ENCODE measurements around the gene GTF2A2. TPM values are rescaled to one million over a fixed set of nuclear protein-coding genes. Genes with fewer than 3 reads are reported as not detected.

GTF2A2 gene
- total RNA-seq, 2 experiments from 2014 or later, result 86.3 to 96.1 TPM

DNA sequence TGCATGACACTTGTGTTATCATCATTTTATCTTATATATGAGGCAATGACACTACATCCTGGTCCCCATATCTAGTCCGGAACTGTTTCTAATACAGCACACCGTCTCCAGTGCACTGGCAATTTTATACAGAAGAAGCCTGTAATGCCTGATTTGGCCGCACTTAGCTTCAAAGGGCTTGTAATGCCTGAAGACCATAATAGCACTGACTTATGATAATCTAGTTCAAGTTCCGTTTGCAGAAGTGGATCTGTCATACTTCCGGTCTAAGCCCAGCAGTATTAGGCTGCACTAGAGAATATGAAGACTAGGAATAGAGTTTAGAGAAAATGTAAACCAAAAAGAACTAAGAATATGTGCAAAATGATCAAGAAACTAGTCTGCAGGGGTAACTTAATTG, 30.5 kb upstream of the GTF2A2 start:
- ATAC-seq (ENCODE audit: low read depth), result peak; percentile 17
- no peak for DNase-seq
- H3K27ac Mint-ChIP-seq, result peak overlapping the region; percentile 95
- peak overlapping the region; percentile 93 for H3K4me3 Mint-ChIP-seq
- H3K36me3 Mint-ChIP-seq, result peaks cover 23% of the 10 kb centered on the region
- H3K27me3 Mint-ChIP-seq, result no peaks in the 10 kb centered on the region
- POLR2A ChIA-PET, result interaction anchor here (0.7 to 4.0 kb wide), 6 partner anchors 17 to 710 kb away, joined by 3 to 30 read pairs (median 8); partner anchors contain the start of genes ANXA2, FOXB1 and GTF2A2
- H3K4me1 Mint-ChIP-seq, result peaks cover 32% of the 10 kb centered on the region
- H3K9me3 Mint-ChIP-seq, result no peaks in the 10 kb centered on the region

DNA sequence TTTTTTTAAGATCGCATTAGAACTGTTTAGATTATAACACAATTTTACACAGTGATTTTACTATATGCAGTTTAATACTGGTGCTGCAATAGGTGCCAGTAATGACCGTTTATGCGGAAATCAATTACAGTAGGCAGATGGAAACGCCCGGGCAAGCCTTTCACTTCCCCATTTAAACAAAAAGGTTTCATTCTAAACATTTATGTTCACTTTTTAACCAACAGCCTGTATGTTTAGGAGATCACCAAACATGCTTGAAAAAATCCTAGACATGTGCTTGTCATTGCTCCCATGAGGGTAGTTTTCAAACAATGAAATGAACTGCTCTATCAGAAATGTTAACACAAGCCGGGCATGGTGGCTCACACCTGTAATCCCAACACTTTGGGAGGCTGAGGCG, 29.1 kb upstream of the GTF2A2 start:
- Mint-ChIP-seq H3K27me3 (no peaks in the 10 kb centered on the region), H3K36me3 (peaks cover 27% of the 10 kb centered on the region), H3K27ac (peak overlapping the region; percentile 62), H3K4me3 (peak overlapping the region; percentile 63), H3K4me1 (peaks cover 32% of the 10 kb centered on the region), H3K9me3 (no peaks in the 10 kb centered on the region)
- no peak for DNase-seq
- POLR2A ChIA-PET, result no interaction called here
- no peak for ATAC-seq (ENCODE audit: low read depth)

DNA sequence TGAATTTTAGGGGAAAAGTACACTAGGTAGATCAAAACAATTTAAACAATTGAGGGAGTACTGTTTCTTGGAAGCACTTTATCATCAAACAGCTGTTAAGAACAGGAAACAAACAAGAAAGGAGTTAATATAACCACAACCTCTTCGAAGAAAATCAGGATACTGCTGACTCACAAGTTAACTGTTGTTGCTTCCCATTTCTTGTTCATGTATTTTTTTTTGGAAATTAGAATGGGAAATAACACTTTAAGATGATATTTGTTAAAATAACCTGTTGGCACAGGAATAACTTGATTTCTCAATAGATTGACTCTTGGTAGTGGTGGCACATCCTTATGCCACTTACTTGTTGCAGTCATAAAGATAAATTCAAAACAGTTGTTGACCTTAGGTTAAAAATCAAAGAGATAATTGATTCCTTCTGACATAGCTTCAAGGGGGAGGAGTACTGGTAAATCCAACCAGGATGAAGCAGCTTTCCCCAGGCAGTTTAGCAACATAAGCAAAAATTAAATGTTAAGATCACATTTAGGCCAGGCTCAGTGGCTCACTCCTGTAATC, 28.5 kb upstream of the GTF2A2 start:
- ATAC-seq (ENCODE audit: low read depth) (no peak), DNase-seq (no peak)
- Mint-ChIP-seq H3K36me3 (peaks cover 29% of the 10 kb centered on the region), H3K4me1 (peaks cover 28% of the 10 kb centered on the region), H3K27ac (peak overlapping the region; percentile 62), H3K9me3 (no peaks in the 10 kb centered on the region), H3K27me3 (no peaks in the 10 kb centered on the region), H3K4me3 (peak overlapping the region; percentile 63)
- POLR2A ChIA-PET, result no interaction called here

DNA sequence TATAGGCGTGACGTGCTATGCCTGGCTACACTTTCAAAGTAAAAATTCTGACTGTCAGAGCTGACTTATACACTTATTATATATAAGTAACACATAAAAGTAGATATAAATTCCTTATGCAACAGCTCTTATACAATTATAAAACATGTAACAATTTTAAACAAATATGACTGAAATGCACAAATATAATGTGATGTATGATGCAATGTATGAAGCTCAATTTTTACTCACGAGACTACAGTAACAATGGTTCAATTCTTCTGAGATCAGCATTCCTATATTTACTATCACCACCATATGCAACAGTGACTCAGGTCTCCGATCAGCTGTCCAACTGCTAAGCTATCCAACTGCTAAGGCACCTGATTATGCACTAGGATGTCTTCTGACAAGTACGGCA, 23.6 kb upstream of the GTF2A2 start:
- no peak overlapping the region for H3K4me3 Mint-ChIP-seq
- no peak for ATAC-seq (ENCODE audit: low read depth)
- no peaks in the 10 kb centered on the region for H3K9me3 Mint-ChIP-seq
- POLR2A ChIA-PET, result interaction anchor here (0.6 to 1.8 kb wide), 2 partner anchors 9 to 35 kb away, joined by 5 to 9 read pairs; partner anchors contain the start of gene BNIP2
- peaks cover 17% of the 10 kb centered on the region for H3K4me1 Mint-ChIP-seq
- no peak overlapping the region for H3K27ac Mint-ChIP-seq
- H3K36me3 Mint-ChIP-seq, result peaks cover 40% of the 10 kb centered on the region
- DNase-seq, result no peak
- no peaks in the 10 kb centered on the region for H3K27me3 Mint-ChIP-seq

DNA sequence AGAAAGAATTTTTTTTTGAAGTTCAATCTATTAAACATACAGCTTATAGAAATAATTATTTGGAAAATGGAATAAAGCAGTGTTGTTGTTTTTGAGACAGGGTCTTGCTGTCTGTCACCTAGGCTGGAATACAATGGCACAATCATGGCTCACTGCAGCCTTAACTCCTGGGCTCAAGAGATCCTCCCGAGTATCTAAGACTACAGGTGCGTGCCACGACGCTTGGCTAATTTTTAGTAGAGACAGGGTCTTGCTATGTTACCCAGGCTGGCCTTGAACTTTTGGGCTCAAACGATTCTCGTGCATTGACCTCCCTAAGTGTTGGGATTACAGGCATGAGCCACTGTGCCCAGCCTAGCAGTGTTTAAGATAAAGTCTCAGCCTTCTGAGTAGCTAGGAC, 23.0 kb upstream of the GTF2A2 start:
- ATAC-seq (ENCODE audit: low read depth) (no peak), DNase-seq (no peak)
- POLR2A ChIA-PET, result interaction anchor here (0.6 to 1.8 kb wide), 2 partner anchors 9 to 35 kb away, joined by 5 to 9 read pairs; partner anchors contain the start of gene BNIP2
- Mint-ChIP-seq H3K36me3 (peaks cover 42% of the 10 kb centered on the region), H3K27ac (no peak overlapping the region), H3K4me3 (no peak overlapping the region), H3K27me3 (no peaks in the 10 kb centered on the region), H3K9me3 (no peaks in the 10 kb centered on the region), H3K4me1 (peaks cover 12% of the 10 kb centered on the region)

DNA sequence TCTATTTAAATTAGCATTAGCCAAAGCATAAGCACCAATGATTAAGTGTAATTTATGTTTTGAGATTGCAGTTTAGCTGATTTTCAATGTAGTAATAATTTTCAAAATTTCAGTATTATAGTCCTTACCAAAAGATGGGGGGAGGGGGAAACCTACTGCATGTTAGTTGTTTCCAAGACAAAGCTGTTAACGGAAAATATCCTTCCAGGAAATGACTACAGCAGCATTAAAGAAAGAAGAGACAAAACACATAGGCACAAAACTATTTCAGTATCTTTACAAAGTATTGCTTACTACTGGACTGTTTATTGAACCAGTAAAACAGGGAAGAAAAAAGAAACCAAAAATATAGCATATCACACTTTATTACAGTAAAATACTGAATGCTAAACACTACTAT, 21.3 kb upstream of the GTF2A2 start:
- no peaks in the 10 kb centered on the region for H3K9me3 Mint-ChIP-seq
- POLR2A ChIA-PET, result interaction anchor here (1.1 to 1.3 kb wide), 2 partner anchors 10 to 21 kb away, joined by 3 read pairs; partner anchors contain the start of gene GTF2A2
- H3K27ac Mint-ChIP-seq, result peak overlapping the region; percentile 66
- ATAC-seq (ENCODE audit: low read depth), result no peak
- H3K36me3 Mint-ChIP-seq, result peaks cover 35% of the 10 kb centered on the region
- H3K4me3 Mint-ChIP-seq, result peak overlapping the region; percentile 15
- no peaks in the 10 kb centered on the region for H3K27me3 Mint-ChIP-seq
- peaks cover 5% of the 10 kb centered on the region for H3K4me1 Mint-ChIP-seq
- no peak for DNase-seq

DNA sequence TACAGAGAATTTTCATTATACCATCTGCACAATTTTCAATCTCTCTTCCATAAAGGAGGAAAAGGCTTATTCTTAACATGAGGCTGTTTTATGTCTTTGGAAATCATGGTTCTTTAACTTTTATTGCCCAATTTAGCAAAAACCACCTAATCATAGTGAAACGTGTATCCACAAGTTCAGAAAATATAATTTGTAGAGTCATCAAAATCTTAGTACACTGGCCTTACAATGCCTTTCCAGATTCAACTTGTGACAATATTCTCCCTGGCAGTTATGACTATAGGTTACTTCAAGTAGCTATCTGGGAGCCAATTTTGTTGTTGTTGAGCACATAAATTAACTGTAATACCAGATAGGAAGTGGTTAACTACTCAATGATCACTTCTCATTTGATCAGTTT, 20.9 kb upstream of the GTF2A2 start:
- no peaks in the 10 kb centered on the region for H3K27me3 Mint-ChIP-seq
- peaks cover 34% of the 10 kb centered on the region for H3K36me3 Mint-ChIP-seq
- ATAC-seq (ENCODE audit: low read depth) (no peak), DNase-seq (no peak)
- peaks cover 5% of the 10 kb centered on the region for H3K4me1 Mint-ChIP-seq
- H3K27ac Mint-ChIP-seq, result no peak overlapping the region
- no peak overlapping the region for H3K4me3 Mint-ChIP-seq
- POLR2A ChIA-PET, result interaction anchor here (1.1 to 1.3 kb wide), 2 partner anchors 11 to 21 kb away, joined by 3 read pairs; partner anchors contain the start of gene GTF2A2
- no peaks in the 10 kb centered on the region for H3K9me3 Mint-ChIP-seq

DNA sequence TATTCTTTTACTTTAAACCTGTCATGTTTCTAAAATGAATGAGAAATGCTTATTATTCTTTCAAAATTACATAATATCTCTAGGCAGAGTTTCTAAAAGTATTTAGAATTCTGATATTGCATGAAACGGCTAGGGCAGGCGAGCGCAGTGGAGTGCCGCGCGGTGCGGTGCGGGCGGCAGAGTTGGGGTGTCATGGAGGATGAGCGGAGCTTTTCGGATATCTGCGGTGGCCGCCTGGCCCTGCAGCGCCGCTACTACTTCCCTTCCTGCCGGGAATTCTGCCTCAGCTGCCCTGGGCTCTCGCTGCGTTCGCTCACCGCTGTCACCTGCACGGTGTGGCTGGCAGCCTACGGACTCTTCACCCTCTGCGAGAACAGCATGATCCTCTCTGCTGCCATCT, 19.2 kb upstream of the GTF2A2 start:
- peaks cover 36% of the 10 kb centered on the region for H3K36me3 Mint-ChIP-seq
- peaks cover 12% of the 10 kb centered on the region for H3K4me1 Mint-ChIP-seq

DNA sequence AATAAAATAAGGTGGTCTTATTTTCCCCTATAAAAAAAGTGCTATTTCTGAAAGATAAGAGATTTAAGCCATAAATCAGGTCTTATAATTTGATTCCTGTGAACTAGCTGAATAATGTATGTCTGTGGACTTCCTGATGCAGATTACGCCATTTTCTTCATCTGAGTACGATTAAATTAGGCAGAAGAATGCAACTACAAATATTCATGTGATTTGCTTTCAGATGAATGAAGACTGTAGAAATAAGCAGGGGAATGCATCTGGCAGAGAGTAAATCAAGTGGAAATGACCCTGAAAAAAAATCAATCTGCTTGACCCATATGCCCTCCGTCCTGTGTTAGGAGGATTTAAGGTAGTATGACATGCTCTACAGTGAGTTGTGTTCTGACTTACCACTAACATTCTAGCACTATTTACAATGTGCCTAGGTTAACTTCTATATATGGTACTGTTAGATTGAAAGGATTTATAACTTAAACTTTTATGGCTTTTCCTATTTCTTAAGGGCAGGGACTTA, 17.1 kb upstream of the GTF2A2 start:
- ATAC-seq (ENCODE audit: low read depth) (no peak), DNase-seq (no peak)
- POLR2A ChIA-PET, result no interaction called here
- Mint-ChIP-seq H3K4me1 (peaks cover 11% of the 10 kb centered on the region), H3K27ac (no peak overlapping the region), H3K27me3 (no peaks in the 10 kb centered on the region), H3K4me3 (no peak overlapping the region), H3K36me3 (peaks cover 40% of the 10 kb centered on the region), H3K9me3 (no peaks in the 10 kb centered on the region)

More for the DNA sequence above, 19.2 kb upstream of the GTF2A2 start:
- Mint-ChIP-seq H3K4me3 (no peak overlapping the region), H3K27ac (no peak overlapping the region), H3K27me3 (no peaks in the 10 kb centered on the region), H3K9me3 (no peaks in the 10 kb centered on the region)
- DNase-seq, result no peak
- POLR2A ChIA-PET, result no interaction called here
- ATAC-seq (ENCODE audit: low read depth), result no peak

DNA sequence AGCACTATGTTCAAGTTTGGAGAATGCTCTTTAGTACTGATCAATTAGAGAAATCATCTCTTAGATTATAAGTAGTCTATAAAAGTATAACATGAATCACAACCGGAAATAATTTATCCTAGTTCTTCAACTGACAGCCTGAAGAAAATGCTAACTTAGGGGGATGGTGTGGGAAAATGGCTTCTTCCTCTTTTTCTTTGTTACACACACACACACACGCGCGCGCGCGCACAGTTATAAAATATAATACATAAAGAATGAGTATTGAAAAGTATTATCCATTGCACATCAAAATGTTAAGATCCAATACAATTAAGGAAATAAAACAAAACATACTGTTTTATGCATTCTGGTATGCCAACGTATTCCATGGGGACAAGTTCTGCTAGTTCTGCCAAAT, 11.2 kb upstream of the GTF2A2 start:
- Mint-ChIP-seq H3K27me3 (no peaks in the 10 kb centered on the region), H3K9me3 (no peaks in the 10 kb centered on the region), H3K4me3 (no peak overlapping the region), H3K36me3 (peaks cover 22% of the 10 kb centered on the region), H3K27ac (no peak overlapping the region), H3K4me1 (peaks cover 7% of the 10 kb centered on the region)
- ATAC-seq (ENCODE audit: low read depth), result no peak
- POLR2A ChIA-PET, result no interaction called here
- DNase-seq, result no peak

DNA sequence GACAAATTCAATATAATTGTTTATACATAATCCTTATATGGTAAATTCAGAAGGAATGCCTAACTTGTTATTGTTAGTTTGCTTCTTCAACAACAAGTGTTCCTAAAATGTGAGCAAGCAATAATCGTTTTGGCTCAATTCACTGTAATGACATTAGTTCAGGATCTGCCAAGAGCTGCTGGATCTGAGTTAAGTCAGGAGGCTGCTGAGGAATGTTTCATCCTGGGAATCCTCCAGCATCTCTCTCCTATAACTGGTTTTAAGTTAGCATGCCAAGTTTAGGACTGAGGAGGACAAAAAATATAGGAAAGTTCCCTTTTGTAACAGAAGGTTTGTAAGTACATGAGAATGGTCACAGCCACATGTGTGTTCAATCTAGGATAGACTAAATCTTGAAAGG, 4.9 kb upstream of the GTF2A2 start:
- ATAC-seq (ENCODE audit: low read depth) (no peak), DNase-seq (no peak)
- H3K27ac Mint-ChIP-seq, result peak overlapping the region; percentile 21
- no peaks in the 10 kb centered on the region for H3K9me3 Mint-ChIP-seq
- H3K36me3 Mint-ChIP-seq, result peaks cover 16% of the 10 kb centered on the region
- no peak overlapping the region for H3K4me3 Mint-ChIP-seq
- POLR2A ChIA-PET, result no interaction called here
- peaks cover 2% of the 10 kb centered on the region for H3K4me1 Mint-ChIP-seq
- no peaks in the 10 kb centered on the region for H3K27me3 Mint-ChIP-seq

DNA sequence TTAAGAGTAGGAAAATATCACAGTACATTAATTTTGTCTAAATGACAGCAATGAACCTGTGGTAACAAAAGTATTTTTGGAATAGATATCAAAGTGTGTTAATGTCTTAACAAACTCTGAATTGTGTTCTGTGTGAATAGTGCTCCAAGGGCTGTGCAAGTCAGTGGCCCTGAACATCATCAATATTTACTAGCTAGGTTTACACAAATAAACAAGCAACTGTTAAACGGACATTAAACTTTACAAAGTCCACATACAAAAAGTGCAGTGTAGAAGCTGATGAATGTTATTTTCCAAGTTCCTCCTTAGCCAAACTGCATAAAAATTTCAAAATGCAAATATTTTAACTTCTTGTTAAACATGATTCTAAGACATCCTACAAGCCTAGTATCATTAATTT, 2.1 kb upstream of the GTF2A2 start:
- H3K27ac Mint-ChIP-seq, result no peak overlapping the region
- ATAC-seq (ENCODE audit: low read depth), result no peak
- POLR2A ChIA-PET, result no interaction called here
- peaks cover 2% of the 10 kb centered on the region for H3K4me1 Mint-ChIP-seq
- no peaks in the 10 kb centered on the region for H3K9me3 Mint-ChIP-seq
- no peak overlapping the region for H3K4me3 Mint-ChIP-seq
- no peaks in the 10 kb centered on the region for H3K27me3 Mint-ChIP-seq
- peaks cover 12% of the 10 kb centered on the region for H3K36me3 Mint-ChIP-seq
- DNase-seq, result no peak

DNA sequence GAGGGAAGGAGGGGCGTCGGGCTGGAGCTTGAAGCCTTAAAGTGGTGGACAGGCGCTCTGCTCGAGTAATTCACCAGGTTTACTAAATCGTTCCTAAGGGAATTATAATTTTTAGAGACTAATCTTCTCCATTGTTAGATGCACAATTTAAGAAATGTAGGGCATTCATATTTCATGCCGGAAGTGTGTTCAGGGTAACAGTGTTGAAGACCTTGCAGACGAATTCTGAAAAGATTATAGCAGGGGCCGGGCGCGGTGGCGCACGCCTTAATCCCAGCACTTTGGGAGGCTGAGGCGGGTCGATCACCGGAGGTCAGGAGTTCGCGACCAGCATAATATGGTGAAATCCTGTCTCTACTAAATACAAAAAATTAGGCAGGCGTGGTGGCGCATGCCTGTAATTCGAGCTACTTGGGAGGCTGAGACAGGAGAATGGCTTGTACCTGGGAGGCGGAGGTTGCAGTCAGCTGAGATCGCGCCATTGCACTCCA, 365 bp upstream of the GTF2A2 start:
- Mint-ChIP-seq H3K4me3 (no peak overlapping the region), H3K27ac (peak overlapping the region; percentile 90), H3K27me3 (no peaks in the 10 kb centered on the region), H3K36me3 (peaks cover 12% of the 10 kb centered on the region), H3K4me1 (peaks cover 6% of the 10 kb centered on the region), H3K9me3 (peaks cover 2% of the 10 kb centered on the region)
- DNase-seq, result peak; percentile 49
- peak; percentile 28 for ATAC-seq (ENCODE audit: low read depth)
- POLR2A ChIA-PET, result interaction anchor here (0.6 to 2.5 kb wide), 6 partner anchors 12 to 887 kb away, joined by 3 to 30 read pairs (median 3); partner anchors contain the start of genes BNIP2 and MINDY2

DNA sequence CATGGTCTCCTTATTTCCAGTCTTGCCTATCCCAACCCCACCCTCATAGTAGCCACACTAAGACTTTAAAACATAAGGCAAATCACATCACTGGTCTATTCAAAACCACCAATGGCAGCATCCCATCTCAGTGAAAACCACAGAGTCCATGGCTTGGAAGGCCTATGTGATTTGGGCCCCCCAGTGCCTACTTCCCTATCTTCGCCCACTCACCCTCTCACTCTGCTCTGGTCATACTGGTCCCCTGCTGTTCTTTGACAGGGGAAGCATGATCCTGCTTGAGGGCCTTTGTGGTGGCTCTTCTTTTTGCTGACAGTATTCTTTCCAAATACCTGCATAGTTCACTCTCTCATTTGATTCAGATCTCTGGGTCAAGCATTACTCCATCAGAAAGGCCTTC, 3.3 kb downstream of the GTF2A2 start:
- Mint-ChIP-seq H3K4me3 (no peak overlapping the region), H3K36me3 (peaks cover 16% of the 10 kb centered on the region), H3K9me3 (peaks cover 6% of the 10 kb centered on the region), H3K27me3 (no peaks in the 10 kb centered on the region), H3K4me1 (peaks cover 10% of the 10 kb centered on the region), H3K27ac (no peak overlapping the region)
- POLR2A ChIA-PET, result interaction anchor here (0.5 to 2.8 kb wide), 2 partner anchors 35 to 885 kb away, joined by 5 to 9 read pairs; partner anchors contain the start of gene BNIP2
- DNase-seq (no peak), ATAC-seq (ENCODE audit: low read depth) (no peak)
